GM23338 (cell line): ENCODE results near the gene OBSCN. TPM values are rescaled to one million over a fixed set of nuclear protein-coding genes. Genes with fewer than 3 reads are reported as not detected.

Experiments used
- ATAC-seq: fragments of 200-7000 bp; cut with Tn5 transposase; 3 replicates; pipeline ENCODE4 v1.9.1; 2020
- DNase-seq: peaks from one replicate; pipeline ENCODE4 v3.0.0-alpha.2; 2015; ENCODE audit warnings: low spot score
- H2AFZ ChIP-seq: fragments of 200-600 bp; sonication (generic); 2 replicates; pipeline ENCODE4 v1.8.0; 2016; ENCODE audit warnings: antibody characterized with exemption, mild to moderate bottlenecking, moderate library complexity
- H3F3A ChIP-seq: fragments of 200-600 bp; sonication (generic); replicated peaks from 2 replicates; pipeline ENCODE4 v1.8.0; 2017; ENCODE audit warnings: antibody characterized with exemption, mixed run types, low read depth
- H3K27ac ChIP-seq: fragments of 200-600 bp; sonication (generic); 2 replicates; pipeline ENCODE4 v1.6.1; 2016; ENCODE audit warnings: low read depth
- H3K27me3 ChIP-seq: fragments of 200-600 bp; sonication (generic); 2 replicates; pipeline ENCODE4 v1.8.0; 2016; ENCODE audit warnings: mild to moderate bottlenecking, mixed run types, moderate library complexity; ENCODE audit not compliant: insufficient read depth
- H3K36me3 ChIP-seq: fragments of 200-600 bp; sonication (generic); 2 replicates; pipeline ENCODE4 v1.8.0; 2016; ENCODE audit warnings: mild to moderate bottlenecking; ENCODE audit not compliant: insufficient read depth
- H3K4me1 ChIP-seq: fragments of 200-600 bp; sonication (generic); 2 replicates; pipeline ENCODE4 v1.8.0; 2016; ENCODE audit warnings: mild to moderate bottlenecking, moderate library complexity; ENCODE audit not compliant: insufficient read depth
- H3K4me2 ChIP-seq: fragments of 200-600 bp; sonication (generic); 2 replicates; pipeline ENCODE4 v1.7.1; 2017; ENCODE audit warnings: mixed run types
- H3K4me3 ChIP-seq: fragments of 200-600 bp; sonication (generic); 2 replicates; pipeline ENCODE4 v1.6.1; 2016; ENCODE audit warnings: mixed run types
- H3K79me2 ChIP-seq: fragments of 200-600 bp; sonication (generic); replicated peaks from 2 replicates; pipeline ENCODE4 v1.8.0; 2017; ENCODE audit warnings: mild to moderate bottlenecking; ENCODE audit not compliant: insufficient read depth
- H3K9me2 ChIP-seq: fragments of 200-600 bp; sonication (generic); 2 replicates; pipeline ENCODE4 v1.8.0; 2017; ENCODE audit not compliant: insufficient read depth
- H4K20me1 ChIP-seq: fragments of 200-600 bp; sonication (generic); replicated peaks from 2 replicates; pipeline ENCODE4 v1.8.0; 2017; ENCODE audit warnings: mild to moderate bottlenecking; ENCODE audit not compliant: insufficient read depth
- H3K27ac Mint-ChIP-seq: 2 replicates; pipeline ENCODE4 v1.8.0; 2020; ENCODE audit warnings: inconsistent platforms, mild to moderate bottlenecking, moderate library complexity, mixed read lengths
- H3K27me3 Mint-ChIP-seq: 3 replicates; pipeline ENCODE4 v1.8.0; 2022; ENCODE audit warnings: low read depth, mild to moderate bottlenecking, moderate library complexity, mixed read lengths, inconsistent platforms; ENCODE audit not compliant: insufficient read depth, poor library complexity
- H3K36me3 Mint-ChIP-seq: 3 replicates; pipeline ENCODE4 v1.8.0; 2021; ENCODE audit warnings: low read depth, mild to moderate bottlenecking, inconsistent platforms, moderate library complexity, mixed read lengths
- H3K4me1 Mint-ChIP-seq: 3 replicates; pipeline ENCODE4 v1.8.0; 2020; ENCODE audit warnings: mild to moderate bottlenecking, inconsistent platforms, mixed read lengths
- H3K4me3 Mint-ChIP-seq: 3 replicates; pipeline ENCODE4 v1.8.0; 2021; ENCODE audit warnings: moderate library complexity, mild to moderate bottlenecking, inconsistent platforms, mixed read lengths
- H3K9me3 Mint-ChIP-seq: 3 replicates; pipeline ENCODE4 v1.8.0; 2020; ENCODE audit warnings: moderate library complexity, mild to moderate bottlenecking, inconsistent platforms, mixed read lengths
- CREB1 ChIP-seq: fragments of 250-450 bp; sonication (Bioruptor Pico); IDR thresholded peaks from 2 replicates; pipeline ENCODE4 v1.5.0; 2020; ENCODE audit warnings: low read depth, mild to moderate bottlenecking, moderate library complexity
- EZH2 ChIP-seq: fragments of 200-600 bp; sonication (generic); IDR thresholded peaks from one replicate; pipeline ENCODE4 v1.8.0; 2017; ENCODE audit warnings: antibody characterized with exemption, mild to moderate bottlenecking, low read depth; ENCODE audit not compliant: unreplicated experiment
- EZH2phosphoT487 ChIP-seq: fragments of 200-600 bp; sonication (generic); IDR thresholded peaks from one replicate; pipeline ENCODE4 v1.8.1; 2018; ENCODE audit warnings: antibody characterized with exemption; ENCODE audit not compliant: unreplicated experiment
- JUNB ChIP-seq: IDR thresholded peaks from one replicate; pipeline ENCODE4 v1.6.1; 2016; ENCODE audit warnings: antibody characterized with exemption; ENCODE audit not compliant: unreplicated experiment
- NANOG ChIP-seq: IDR thresholded peaks from 2 replicates; pipeline ENCODE4 v1.6.1; 2016; ENCODE audit warnings: antibody characterized with exemption, borderline replicate concordance
- POLR2AphosphoS5 ChIP-seq: IDR thresholded peaks from 2 replicates; pipeline ENCODE4 v1.6.1; 2016; ENCODE audit warnings: antibody characterized with exemption, low read depth
- STAT1 ChIP-seq: IDR thresholded peaks from one replicate; pipeline ENCODE4 v1.6.1; 2016; ENCODE audit warnings: antibody characterized with exemption; ENCODE audit not compliant: unreplicated experiment
- ZNF114 ChIP-seq: fragments of 250-450 bp; sonication (Bioruptor Pico); IDR thresholded peaks from 2 replicates; pipeline ENCODE4 v1.5.0; 2020; ENCODE audit warnings: mild to moderate bottlenecking, moderate library complexity
- ZNF331 ChIP-seq: fragments of 250-450 bp; sonication (Bioruptor Pico); IDR thresholded peaks from 2 replicates; pipeline ENCODE4 v1.5.0; 2020; ENCODE audit warnings: low read depth, mild to moderate bottlenecking, moderate library complexity
- polyA plus RNA-seq: library from polyadenylated mRNA; unstranded; fragments of >200 nt; fragmentation: Nextera tagmentation; extraction: Ambion mirVana; gene quantifications from 2 replicates; pipeline ENCODE4 v1.2.1, GENCODE V29; 2016
- total RNA-seq: library from RNA; depleted of rRNA; stranded (reverse); fragments of >200 nt; shearing (Covaris generic); gene quantifications from 2 replicates; pipeline ENCODE4 v1.2.3, GENCODE V29; 2014
- TF ChIP-seq, protein P1 (sequence below), 2 experiments: fragments of 200-600 bp in 1 of 2; sonication (generic) in 1 of 2; conservative IDR thresholded peaks; 2 replicates each; pipeline versions ENCODE4 v1.5.1 to v1.6.1; 2016 to 2017; ENCODE audit warnings: antibody characterized with exemption in 2 of 2, low read depth in 2 of 2, mild to moderate bottlenecking in 2 of 2, moderate library complexity in 1 of 2
- TF ChIP-seq, protein P2 (sequence below): fragments of 250-450 bp; sonication (Bioruptor Pico); IDR thresholded peaks from 2 replicates; pipeline ENCODE4 v1.5.0; 2020; ENCODE audit warnings: mild to moderate bottlenecking, moderate library complexity
- TF ChIP-seq, protein P3 (sequence below): IDR thresholded peaks from one replicate; pipeline ENCODE4 v1.6.1; 2018; ENCODE audit warnings: antibody characterized with exemption; ENCODE audit not compliant: unreplicated experiment
- TF ChIP-seq, protein P4 (sequence below): IDR thresholded peaks from 2 replicates; pipeline ENCODE4 v1.6.1; 2016; ENCODE audit warnings: antibody characterized with exemption

Gene OBSCN
- total and polyA plus RNA-seq, 2 experiments from 2014 or later, result 8.4 to 38.5 TPM

DNA sequence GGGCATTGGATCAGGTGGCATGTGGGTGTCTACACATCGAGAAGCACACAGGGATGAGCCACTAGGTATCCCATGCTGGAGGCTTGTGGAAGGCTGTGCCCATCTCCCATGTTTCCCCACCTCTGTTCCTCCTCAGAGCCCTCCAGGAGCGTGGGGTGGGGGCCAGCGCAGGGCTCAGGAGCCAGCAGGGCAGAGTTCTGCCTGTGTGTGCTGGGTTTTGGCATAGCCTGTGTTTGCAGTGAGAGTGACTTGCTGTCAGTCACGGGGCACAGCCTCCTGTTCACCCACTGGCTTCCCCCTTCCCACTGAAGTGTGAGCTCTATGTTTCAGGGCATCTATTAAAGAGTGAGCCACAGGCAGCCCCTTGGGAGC, 31.8 kb upstream of the OBSCN start:
- H3K36me3 ChIP-seq, result no peaks in the 10 kb centered on the region
- Mint-ChIP-seq H3K27ac (no peak overlapping the region), H3K4me3 (no peak overlapping the region), H3K4me1 (no peaks in the 10 kb centered on the region; the same call in 2 of the 3 replicates), H3K27me3 (peaks cover 5% of the 10 kb centered on the region), H3K9me3 (no peaks in the 10 kb centered on the region; the same call in 2 of the 3 replicates), H3K36me3 (peaks cover 2% of the 10 kb centered on the region; the same call in 1 of the 3 replicates)
- no peaks in the 10 kb centered on the region; the same call in 1 of the 2 replicates for H4K20me1 ChIP-seq
- ATAC-seq (no peak), DNase-seq (no peak)
- no peaks in the 10 kb centered on the region for H3K9me2 ChIP-seq
- no peak for TF ChIP-seq POLR2AphosphoS5
- TF ChIP-seq, protein P1, sequence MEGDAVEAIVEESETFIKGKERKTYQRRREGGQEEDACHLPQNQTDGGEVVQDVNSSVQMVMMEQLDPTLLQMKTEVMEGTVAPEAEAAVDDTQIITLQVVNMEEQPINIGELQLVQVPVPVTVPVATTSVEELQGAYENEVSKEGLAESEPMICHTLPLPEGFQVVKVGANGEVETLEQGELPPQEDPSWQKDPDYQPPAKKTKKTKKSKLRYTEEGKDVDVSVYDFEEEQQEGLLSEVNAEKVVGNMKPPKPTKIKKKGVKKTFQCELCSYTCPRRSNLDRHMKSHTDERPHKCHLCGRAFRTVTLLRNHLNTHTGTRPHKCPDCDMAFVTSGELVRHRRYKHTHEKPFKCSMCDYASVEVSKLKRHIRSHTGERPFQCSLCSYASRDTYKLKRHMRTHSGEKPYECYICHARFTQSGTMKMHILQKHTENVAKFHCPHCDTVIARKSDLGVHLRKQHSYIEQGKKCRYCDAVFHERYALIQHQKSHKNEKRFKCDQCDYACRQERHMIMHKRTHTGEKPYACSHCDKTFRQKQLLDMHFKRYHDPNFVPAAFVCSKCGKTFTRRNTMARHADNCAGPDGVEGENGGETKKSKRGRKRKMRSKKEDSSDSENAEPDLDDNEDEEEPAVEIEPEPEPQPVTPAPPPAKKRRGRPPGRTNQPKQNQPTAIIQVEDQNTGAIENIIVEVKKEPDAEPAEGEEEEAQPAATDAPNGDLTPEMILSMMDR (conservative IDR thresholded peaks at IDR 0.05; ENCODE audit: low read depth in 2 of 2), result no peak
- no peak for TF ChIP-seq ZNF331
- no peak for TF ChIP-seq STAT1
- TF ChIP-seq EZH2phosphoT487, result no peak
- TF ChIP-seq EZH2, result no peak
- no peak for TF ChIP-seq JUNB
- TF ChIP-seq, protein P2, sequence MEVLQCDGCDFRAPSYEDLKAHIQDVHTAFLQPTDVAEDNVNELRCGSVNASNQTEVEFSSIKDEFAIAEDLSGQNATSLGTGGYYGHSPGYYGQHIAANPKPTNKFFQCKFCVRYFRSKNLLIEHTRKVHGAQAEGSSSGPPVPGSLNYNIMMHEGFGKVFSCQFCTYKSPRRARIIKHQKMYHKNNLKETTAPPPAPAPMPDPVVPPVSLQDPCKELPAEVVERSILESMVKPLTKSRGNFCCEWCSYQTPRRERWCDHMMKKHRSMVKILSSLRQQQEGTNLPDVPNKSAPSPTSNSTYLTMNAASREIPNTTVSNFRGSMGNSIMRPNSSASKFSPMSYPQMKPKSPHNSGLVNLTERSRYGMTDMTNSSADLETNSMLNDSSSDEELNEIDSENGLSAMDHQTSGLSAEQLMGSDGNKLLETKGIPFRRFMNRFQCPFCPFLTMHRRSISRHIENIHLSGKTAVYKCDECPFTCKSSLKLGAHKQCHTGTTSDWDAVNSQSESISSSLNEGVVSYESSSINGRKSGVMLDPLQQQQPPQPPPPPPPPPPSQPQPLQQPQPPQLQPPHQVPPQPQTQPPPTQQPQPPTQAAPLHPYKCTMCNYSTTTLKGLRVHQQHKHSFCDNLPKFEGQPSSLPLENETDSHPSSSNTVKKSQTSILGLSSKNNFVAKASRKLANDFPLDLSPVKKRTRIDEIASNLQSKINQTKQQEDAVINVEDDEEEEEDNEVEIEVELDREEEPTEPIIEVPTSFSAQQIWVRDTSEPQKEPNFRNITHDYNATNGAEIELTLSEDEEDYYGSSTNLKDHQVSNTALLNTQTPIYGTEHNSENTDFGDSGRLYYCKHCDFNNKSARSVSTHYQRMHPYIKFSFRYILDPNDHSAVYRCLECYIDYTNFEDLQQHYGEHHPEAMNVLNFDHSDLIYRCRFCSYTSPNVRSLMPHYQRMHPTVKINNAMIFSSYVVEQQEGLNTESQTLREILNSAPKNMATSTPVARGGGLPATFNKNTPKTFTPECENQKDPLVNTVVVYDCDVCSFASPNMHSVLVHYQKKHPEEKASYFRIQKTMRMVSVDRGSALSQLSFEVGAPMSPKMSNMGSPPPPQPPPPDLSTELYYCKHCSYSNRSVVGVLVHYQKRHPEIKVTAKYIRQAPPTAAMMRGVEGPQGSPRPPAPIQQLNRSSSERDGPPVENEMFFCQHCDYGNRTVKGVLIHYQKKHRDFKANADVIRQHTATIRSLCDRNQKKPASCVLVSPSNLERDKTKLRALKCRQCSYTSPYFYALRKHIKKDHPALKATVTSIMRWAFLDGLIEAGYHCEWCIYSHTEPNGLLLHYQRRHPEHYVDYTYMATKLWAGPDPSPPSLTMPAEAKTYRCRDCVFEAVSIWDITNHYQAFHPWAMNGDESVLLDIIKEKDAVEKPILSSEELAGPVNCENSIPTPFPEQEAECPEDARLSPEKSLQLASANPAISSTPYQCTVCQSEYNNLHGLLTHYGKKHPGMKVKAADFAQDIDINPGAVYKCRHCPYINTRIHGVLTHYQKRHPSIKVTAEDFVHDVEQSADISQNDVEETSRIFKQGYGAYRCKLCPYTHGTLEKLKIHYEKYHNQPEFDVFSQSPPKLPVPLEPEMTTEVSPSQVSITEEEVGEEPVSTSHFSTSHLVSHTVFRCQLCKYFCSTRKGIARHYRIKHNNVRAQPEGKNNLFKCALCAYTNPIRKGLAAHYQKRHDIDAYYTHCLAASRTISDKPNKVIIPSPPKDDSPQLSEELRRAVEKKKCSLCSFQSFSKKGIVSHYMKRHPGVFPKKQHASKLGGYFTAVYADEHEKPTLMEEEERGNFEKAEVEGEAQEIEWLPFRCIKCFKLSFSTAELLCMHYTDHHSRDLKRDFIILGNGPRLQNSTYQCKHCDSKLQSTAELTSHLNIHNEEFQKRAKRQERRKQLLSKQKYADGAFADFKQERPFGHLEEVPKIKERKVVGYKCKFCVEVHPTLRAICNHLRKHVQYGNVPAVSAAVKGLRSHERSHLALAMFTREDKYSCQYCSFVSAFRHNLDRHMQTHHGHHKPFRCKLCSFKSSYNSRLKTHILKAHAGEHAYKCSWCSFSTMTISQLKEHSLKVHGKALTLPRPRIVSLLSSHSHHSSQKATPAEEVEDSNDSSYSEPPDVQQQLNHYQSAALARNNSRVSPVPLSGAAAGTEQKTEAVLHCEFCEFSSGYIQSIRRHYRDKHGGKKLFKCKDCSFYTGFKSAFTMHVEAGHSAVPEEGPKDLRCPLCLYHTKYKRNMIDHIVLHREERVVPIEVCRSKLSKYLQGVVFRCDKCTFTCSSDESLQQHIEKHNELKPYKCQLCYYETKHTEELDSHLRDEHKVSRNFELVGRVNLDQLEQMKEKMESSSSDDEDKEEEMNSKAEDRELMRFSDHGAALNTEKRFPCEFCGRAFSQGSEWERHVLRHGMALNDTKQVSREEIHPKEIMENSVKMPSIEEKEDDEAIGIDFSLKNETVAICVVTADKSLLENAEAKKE, result no peak
- TF ChIP-seq, protein P3, sequence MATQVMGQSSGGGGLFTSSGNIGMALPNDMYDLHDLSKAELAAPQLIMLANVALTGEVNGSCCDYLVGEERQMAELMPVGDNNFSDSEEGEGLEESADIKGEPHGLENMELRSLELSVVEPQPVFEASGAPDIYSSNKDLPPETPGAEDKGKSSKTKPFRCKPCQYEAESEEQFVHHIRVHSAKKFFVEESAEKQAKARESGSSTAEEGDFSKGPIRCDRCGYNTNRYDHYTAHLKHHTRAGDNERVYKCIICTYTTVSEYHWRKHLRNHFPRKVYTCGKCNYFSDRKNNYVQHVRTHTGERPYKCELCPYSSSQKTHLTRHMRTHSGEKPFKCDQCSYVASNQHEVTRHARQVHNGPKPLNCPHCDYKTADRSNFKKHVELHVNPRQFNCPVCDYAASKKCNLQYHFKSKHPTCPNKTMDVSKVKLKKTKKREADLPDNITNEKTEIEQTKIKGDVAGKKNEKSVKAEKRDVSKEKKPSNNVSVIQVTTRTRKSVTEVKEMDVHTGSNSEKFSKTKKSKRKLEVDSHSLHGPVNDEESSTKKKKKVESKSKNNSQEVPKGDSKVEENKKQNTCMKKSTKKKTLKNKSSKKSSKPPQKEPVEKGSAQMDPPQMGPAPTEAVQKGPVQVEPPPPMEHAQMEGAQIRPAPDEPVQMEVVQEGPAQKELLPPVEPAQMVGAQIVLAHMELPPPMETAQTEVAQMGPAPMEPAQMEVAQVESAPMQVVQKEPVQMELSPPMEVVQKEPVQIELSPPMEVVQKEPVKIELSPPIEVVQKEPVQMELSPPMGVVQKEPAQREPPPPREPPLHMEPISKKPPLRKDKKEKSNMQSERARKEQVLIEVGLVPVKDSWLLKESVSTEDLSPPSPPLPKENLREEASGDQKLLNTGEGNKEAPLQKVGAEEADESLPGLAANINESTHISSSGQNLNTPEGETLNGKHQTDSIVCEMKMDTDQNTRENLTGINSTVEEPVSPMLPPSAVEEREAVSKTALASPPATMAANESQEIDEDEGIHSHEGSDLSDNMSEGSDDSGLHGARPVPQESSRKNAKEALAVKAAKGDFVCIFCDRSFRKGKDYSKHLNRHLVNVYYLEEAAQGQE, result no peak
- no peak for TF ChIP-seq CREB1 (CRISPR knock-in tag)
- TF ChIP-seq ZNF114 (CRISPR knock-in tag), result no peak
- TF ChIP-seq NANOG, result no peak
- TF ChIP-seq, protein P4, sequence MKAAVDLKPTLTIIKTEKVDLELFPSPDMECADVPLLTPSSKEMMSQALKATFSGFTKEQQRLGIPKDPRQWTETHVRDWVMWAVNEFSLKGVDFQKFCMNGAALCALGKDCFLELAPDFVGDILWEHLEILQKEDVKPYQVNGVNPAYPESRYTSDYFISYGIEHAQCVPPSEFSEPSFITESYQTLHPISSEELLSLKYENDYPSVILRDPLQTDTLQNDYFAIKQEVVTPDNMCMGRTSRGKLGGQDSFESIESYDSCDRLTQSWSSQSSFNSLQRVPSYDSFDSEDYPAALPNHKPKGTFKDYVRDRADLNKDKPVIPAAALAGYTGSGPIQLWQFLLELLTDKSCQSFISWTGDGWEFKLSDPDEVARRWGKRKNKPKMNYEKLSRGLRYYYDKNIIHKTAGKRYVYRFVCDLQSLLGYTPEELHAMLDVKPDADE, result no peak
- H3K4me2 ChIP-seq, result no peak overlapping the region
- H3K4me3 ChIP-seq, result no peak overlapping the region
- H2AFZ ChIP-seq, result no peak overlapping the region
- no peaks in the 10 kb centered on the region for H3K27me3 ChIP-seq
- no peak overlapping the region for H3K27ac ChIP-seq
- H3F3A ChIP-seq, result peaks cover 4% of the 10 kb centered on the region; the same call in 1 of the 2 replicates
- no peaks in the 10 kb centered on the region for H3K4me1 ChIP-seq
- 0 out of 2 replicates have a peak, but pooled peaks cover 3% of the 10 kb centered on the region for H3K79me2 ChIP-seq
